Measurements from ENCODE around the gene B9D2.

DNA sequence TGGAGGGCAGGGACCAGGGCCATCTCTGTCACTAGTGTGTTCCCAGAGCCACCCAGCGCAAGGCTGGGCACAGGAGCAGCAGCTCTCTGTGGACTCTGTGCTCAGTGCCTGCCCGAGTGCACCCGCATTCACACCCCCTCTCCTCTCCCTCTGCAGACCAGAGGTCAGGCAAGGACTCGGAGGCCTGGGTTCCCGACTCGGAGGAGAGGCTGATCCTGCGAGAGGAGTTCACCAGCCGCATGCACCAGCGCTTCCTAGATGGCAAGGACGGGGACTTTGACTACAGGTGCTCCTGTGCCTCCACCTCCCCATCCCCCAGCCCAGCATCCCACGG lies 43.8 kb downstream of the B9D2 start:
- TF ChIP-seq, protein P1, sequence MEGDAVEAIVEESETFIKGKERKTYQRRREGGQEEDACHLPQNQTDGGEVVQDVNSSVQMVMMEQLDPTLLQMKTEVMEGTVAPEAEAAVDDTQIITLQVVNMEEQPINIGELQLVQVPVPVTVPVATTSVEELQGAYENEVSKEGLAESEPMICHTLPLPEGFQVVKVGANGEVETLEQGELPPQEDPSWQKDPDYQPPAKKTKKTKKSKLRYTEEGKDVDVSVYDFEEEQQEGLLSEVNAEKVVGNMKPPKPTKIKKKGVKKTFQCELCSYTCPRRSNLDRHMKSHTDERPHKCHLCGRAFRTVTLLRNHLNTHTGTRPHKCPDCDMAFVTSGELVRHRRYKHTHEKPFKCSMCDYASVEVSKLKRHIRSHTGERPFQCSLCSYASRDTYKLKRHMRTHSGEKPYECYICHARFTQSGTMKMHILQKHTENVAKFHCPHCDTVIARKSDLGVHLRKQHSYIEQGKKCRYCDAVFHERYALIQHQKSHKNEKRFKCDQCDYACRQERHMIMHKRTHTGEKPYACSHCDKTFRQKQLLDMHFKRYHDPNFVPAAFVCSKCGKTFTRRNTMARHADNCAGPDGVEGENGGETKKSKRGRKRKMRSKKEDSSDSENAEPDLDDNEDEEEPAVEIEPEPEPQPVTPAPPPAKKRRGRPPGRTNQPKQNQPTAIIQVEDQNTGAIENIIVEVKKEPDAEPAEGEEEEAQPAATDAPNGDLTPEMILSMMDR (IDR thresholded peaks at IDR 0.05): no peak
- no peak for TF ChIP-seq POLR2AphosphoS5 (IDR thresholded peaks at IDR 0.05)

Measured in breast epithelium (tissue), 3 donors.